ENCODE measurements around the gene WTIP. TPM values are rescaled to one million over a fixed set of nuclear protein-coding genes. Genes with fewer than 3 reads are reported as not detected.
A peak's percentile ranks its signal among the peaks of the same experiment; 100 is the strongest.
"Not testable (repeated sequence)": the region's sequence is repeated elsewhere in the genome, so short reads cannot be mapped to it uniquely, and the experiment has no call there.

WTIP gene
- total RNA-seq, 2 donors from 2014 or later = 3.0 to 8.3 TPM

DNA sequence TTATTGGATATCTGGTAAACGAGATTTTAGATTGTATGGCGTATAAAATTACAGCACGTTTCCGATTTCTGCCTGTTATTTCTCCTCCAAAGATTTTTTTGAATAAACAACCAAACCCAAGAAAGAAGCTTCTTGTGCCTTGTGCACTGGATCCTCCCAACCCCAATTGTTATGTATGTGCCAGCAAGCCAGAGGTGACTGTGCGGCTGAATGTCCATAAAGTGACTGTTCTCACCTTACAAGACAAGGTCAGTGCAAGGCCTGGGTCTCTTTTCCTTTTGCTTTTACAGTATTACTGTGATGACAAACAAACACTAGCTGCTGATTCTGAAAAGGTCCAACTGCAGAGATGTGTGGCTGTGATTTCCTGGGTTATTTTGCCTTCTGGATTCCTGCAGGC is 22.9 kb upstream of the WTIP start:
- H3K36me3 ChIP-seq (replicated peaks in 1 of 2; ENCODE audit: insufficient read depth in 1 of 2, low read depth in 2 of 2) = peaks cover 7 to 29% of the 10 kb centered on the region in 2 donors
- WGBS, 2 donors = 89 to 92% methylated on average over 5 of the region's 5 CpGs
- intact Hi-C loops (cut with DNase I) = no loop called here

DNA sequence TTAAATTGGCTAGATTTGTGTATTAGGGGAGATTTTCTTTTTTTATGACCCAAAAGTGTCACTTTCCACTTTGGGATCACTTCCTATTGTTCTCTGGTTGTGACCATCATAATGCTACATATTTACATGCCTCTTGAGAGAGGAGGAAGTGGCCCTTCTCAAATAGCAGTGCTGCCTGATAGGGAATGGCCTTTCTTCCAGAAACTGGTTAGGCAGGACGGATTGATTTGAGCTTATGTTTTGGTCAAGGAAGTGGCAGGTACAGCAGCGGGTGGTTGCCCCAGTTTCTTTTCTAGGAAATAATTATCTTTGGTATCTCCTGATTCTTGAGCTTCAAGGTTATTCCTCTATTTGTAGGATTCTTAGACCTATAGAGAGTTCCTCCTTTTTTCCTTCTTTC is 21.9 kb upstream of the WTIP start:
- TF ChIP-seq, protein P1, sequence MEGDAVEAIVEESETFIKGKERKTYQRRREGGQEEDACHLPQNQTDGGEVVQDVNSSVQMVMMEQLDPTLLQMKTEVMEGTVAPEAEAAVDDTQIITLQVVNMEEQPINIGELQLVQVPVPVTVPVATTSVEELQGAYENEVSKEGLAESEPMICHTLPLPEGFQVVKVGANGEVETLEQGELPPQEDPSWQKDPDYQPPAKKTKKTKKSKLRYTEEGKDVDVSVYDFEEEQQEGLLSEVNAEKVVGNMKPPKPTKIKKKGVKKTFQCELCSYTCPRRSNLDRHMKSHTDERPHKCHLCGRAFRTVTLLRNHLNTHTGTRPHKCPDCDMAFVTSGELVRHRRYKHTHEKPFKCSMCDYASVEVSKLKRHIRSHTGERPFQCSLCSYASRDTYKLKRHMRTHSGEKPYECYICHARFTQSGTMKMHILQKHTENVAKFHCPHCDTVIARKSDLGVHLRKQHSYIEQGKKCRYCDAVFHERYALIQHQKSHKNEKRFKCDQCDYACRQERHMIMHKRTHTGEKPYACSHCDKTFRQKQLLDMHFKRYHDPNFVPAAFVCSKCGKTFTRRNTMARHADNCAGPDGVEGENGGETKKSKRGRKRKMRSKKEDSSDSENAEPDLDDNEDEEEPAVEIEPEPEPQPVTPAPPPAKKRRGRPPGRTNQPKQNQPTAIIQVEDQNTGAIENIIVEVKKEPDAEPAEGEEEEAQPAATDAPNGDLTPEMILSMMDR (IDR thresholded peaks at IDR 0.05) = no peak
- TF ChIP-seq POLR2A (IDR thresholded peaks at IDR 0.05) = no peak
- Histone ChIP-seq H3K4me3 (no peak overlapping the region), H3K4me1 (peaks cover 14% of the 10 kb centered on the region), H3K27me3 (no peaks in the 10 kb centered on the region), H3K27ac (peak overlapping the region in 2 of 4 donors; percentile 28 to 40), H3K9me3 (no peaks in the 10 kb centered on the region), H3K36me3 (replicated peaks in 1 of 2; ENCODE audit: insufficient read depth in 1 of 2, low read depth in 2 of 2) (peaks cover 0 to 30% of the 10 kb centered on the region in 2 donors)
- DNase-seq (no peak), ATAC-seq (no peak)
- WGBS, 2 donors = 47 to 56% methylated on average over 2 of the region's 2 CpGs
- intact Hi-C loops (cut with DNase I) = no loop called here

More for the DNA sequence above, 22.9 kb upstream of the WTIP start:
- TF ChIP-seq POLR2A (IDR thresholded peaks at IDR 0.05) = no peak
- TF ChIP-seq, protein P1 (IDR thresholded peaks at IDR 0.05) = no peak
- Histone ChIP-seq H3K9me3 (no peaks in the 10 kb centered on the region), H3K27ac (peak overlapping the region in 1 of 4 donors; percentile 28), H3K27me3 (no peaks in the 10 kb centered on the region), H3K4me1 (peaks cover 14% of the 10 kb centered on the region), H3K4me3 (no peak overlapping the region)
- ATAC-seq = no peak
- DNase-seq = no peak

- ATAC-seq = peak; percentile 24
- 79 to 90% methylated on average over 5 of the region's 5 CpGs for WGBS, 2 donors
- H3K4me3 ChIP-seq = no peak overlapping the region
- H3K27me3 ChIP-seq = no peaks in the 10 kb centered on the region
- H3K27ac ChIP-seq = no peak overlapping the region
- H3K36me3 ChIP-seq (replicated peaks in 1 of 2; ENCODE audit: insufficient read depth in 1 of 2, low read depth in 2 of 2) = peaks cover 0 to 32% of the 10 kb centered on the region in 2 donors
- no peak for DNase-seq
- H3K4me1 ChIP-seq = peaks cover 14% of the 10 kb centered on the region
- intact Hi-C loops (cut with DNase I) = no loop called here
- no peaks in the 10 kb centered on the region for H3K9me3 ChIP-seq
- TF ChIP-seq, protein P1 (IDR thresholded peaks at IDR 0.05) = no peak
- TF ChIP-seq POLR2A (IDR thresholded peaks at IDR 0.05) = no peak
Measured at GRCh38 chr19:34461375-34462100, 20.0 kb upstream of the WTIP start.

GRCh38 chr19:34464785-34465184 is 16.8 kb upstream of the WTIP start:
- H3K4me1 ChIP-seq; intact Hi-C loops (cut with DNase I); H3K27ac ChIP-seq; H3K9me3 ChIP-seq; DNase-seq; ATAC-seq; H3K4me3 ChIP-seq; H3K27me3 ChIP-seq: not testable (repeated sequence)
- peaks cover 8 to 38% of the 10 kb centered on the region in 2 donors for H3K36me3 ChIP-seq (replicated peaks in 1 of 2; ENCODE audit: insufficient read depth in 1 of 2, low read depth in 2 of 2)
- WGBS, 2 donors = 94 to 97% methylated on average over 4 of the region's 4 CpGs

GRCh38 chr19:34468409-34468808 is 13.1 kb upstream of the WTIP start:
- Histone ChIP-seq H3K4me3 (no peak overlapping the region), H3K36me3 (replicated peaks in 1 of 2; ENCODE audit: insufficient read depth in 1 of 2, low read depth in 2 of 2) (peaks cover 9 to 37% of the 10 kb centered on the region in 2 donors), H3K27ac (no peak overlapping the region), H3K9me3 (no peaks in the 10 kb centered on the region), H3K4me1 (no peaks in the 10 kb centered on the region), H3K27me3 (no peaks in the 10 kb centered on the region)
- TF ChIP-seq, protein P1 (IDR thresholded peaks at IDR 0.05) = no peak
- no peak for TF ChIP-seq POLR2A (IDR thresholded peaks at IDR 0.05)
- intact Hi-C loops (cut with DNase I) = no loop called here
- DNase-seq (no peak), ATAC-seq (no peak)
- 59 to 60% methylated on average over 1 of the region's 1 CpG for WGBS, 2 donors

GRCh38 chr19:34469026-34469425 is 12.5 kb upstream of the WTIP start:
- intact Hi-C loops (cut with DNase I); H3K27ac ChIP-seq; H3K9me3 ChIP-seq; ATAC-seq; H3K4me1 ChIP-seq; DNase-seq; H3K4me3 ChIP-seq; H3K27me3 ChIP-seq: not testable (repeated sequence)
- 87 to 89% methylated on average over 5 of the region's 5 CpGs for WGBS, 2 donors
- H3K36me3 ChIP-seq (replicated peaks in 1 of 2; ENCODE audit: insufficient read depth in 1 of 2, low read depth in 2 of 2) = peaks cover 9 to 31% of the 10 kb centered on the region in 2 donors

All from body of pancreas (tissue), 4 donors.